WTC11 (cell line): ENCODE measurements around the gene FMO5. TPM values are rescaled to one million over a fixed set of nuclear protein-coding genes. Genes with fewer than 3 reads are reported as not detected.

Experiments used
- ATAC-seq: fragments of 200-7000 bp; cut with Tn5 transposase; 2 replicates; pipeline ENCODE4 v1.10.0; 2021; ENCODE audit warnings: mild to moderate bottlenecking, moderate library complexity
- CTCF ChIA-PET: fragments of 300-600 bp; sonication (Branson Sonifier 250); formaldehyde crosslinking; loops from one replicate; lab custom pipeline; 2021; ENCODE audit warnings: antibody characterized with exemption; lab: Charles Lee
- POLR2A ChIA-PET: fragments of 350-600 bp; sonication (Branson Sonifier 250); formaldehyde crosslinking; loops from one replicate; lab custom pipeline; 2021; ENCODE audit warnings: antibody characterized with exemption; lab: Charles Lee
- DNase-seq: peaks from one replicate; pipeline ENCODE4 v3.0.0; 2021; ENCODE audit warnings: low spot score
- H3K27ac Mint-ChIP-seq: 2 replicates; pipeline ENCODE4 v1.8.0; 2021; ENCODE audit warnings: mixed read lengths
- H3K27me3 Mint-ChIP-seq: 2 replicates; pipeline ENCODE4 v1.8.0; 2021; ENCODE audit warnings: low read depth, mild to moderate bottlenecking, moderate library complexity, mixed read lengths
- H3K36me3 Mint-ChIP-seq: 2 replicates; pipeline ENCODE4 v1.8.0; 2021; ENCODE audit warnings: mixed read lengths
- H3K4me1 Mint-ChIP-seq: 2 replicates; pipeline ENCODE4 v1.8.0; 2022; ENCODE audit warnings: mixed read lengths
- H3K4me3 Mint-ChIP-seq: 2 replicates; pipeline ENCODE4 v1.8.0; 2021; ENCODE audit warnings: mild to moderate bottlenecking, moderate library complexity, mixed read lengths
- H3K9me3 Mint-ChIP-seq: 2 replicates; pipeline ENCODE4 v1.8.0; 2021; ENCODE audit warnings: mixed read lengths
- AFF4 ChIP-seq: sonication (generic); formaldehyde crosslinking; IDR thresholded peaks from 2 replicates; pipeline ENCODE4 v1.8.1; 2023; ENCODE audit warnings: mild to moderate bottlenecking, missing genetic modification reagents, borderline replicate concordance
- CREM ChIP-seq: sonication (generic); formaldehyde crosslinking; IDR thresholded peaks from 2 replicates; pipeline ENCODE4 v1.8.1; 2022; ENCODE audit warnings: mild to moderate bottlenecking, missing genetic modification reagents, moderate library complexity
- E2F1 ChIP-seq: sonication (generic); formaldehyde crosslinking; IDR thresholded peaks from 2 replicates; pipeline ENCODE4 v1.8.0; 2022; ENCODE audit warnings: mild to moderate bottlenecking, missing genetic modification reagents
- E2F5 ChIP-seq: sonication (generic); formaldehyde crosslinking; IDR thresholded peaks from 2 replicates; pipeline ENCODE4 v1.8.1; 2022; ENCODE audit warnings: mild to moderate bottlenecking, moderate library complexity, missing genetic modification reagents
- ESRRA ChIP-seq: sonication (generic); formaldehyde crosslinking; IDR thresholded peaks from 2 replicates; pipeline ENCODE4 v1.8.1; 2022; ENCODE audit warnings: mild to moderate bottlenecking, missing genetic modification reagents, borderline replicate concordance
- FOXP1 ChIP-seq: sonication (generic); formaldehyde crosslinking; IDR thresholded peaks from 2 replicates; pipeline ENCODE4 v1.8.0; 2022; ENCODE audit warnings: missing genetic modification reagents, mild to moderate bottlenecking, moderate library complexity, borderline replicate concordance
- GRHL2 ChIP-seq: fragments of 250-450 bp; sonication (Bioruptor Pico); IDR thresholded peaks from 2 replicates; pipeline ENCODE4 v1.8.0; 2022; ENCODE audit warnings: mild to moderate bottlenecking, moderate library complexity; ENCODE audit not compliant: insufficient replicate concordance, severe bottlenecking
- HMGXB4 ChIP-seq: sonication (generic); formaldehyde crosslinking; IDR thresholded peaks from 2 replicates; pipeline ENCODE4 v1.8.1; 2023; ENCODE audit warnings: mild to moderate bottlenecking, moderate library complexity, missing genetic modification reagents
- KAT7 ChIP-seq: sonication (generic); formaldehyde crosslinking; IDR thresholded peaks from 2 replicates; pipeline ENCODE4 v1.8.1; 2023; ENCODE audit warnings: missing genetic modification reagents, mild to moderate bottlenecking, borderline replicate concordance
- RORB ChIP-seq: fragments of 250-450 bp; sonication (Bioruptor Pico); IDR thresholded peaks from 2 replicates; pipeline ENCODE4 v1.9.0; 2021; ENCODE audit warnings: mild to moderate bottlenecking
- SOX15 ChIP-seq: fragments of 250-450 bp; sonication (Bioruptor Pico); IDR thresholded peaks from 2 replicates; pipeline ENCODE4 v1.9.0; 2021; ENCODE audit warnings: mild to moderate bottlenecking
- TEAD1 ChIP-seq: sonication (generic); formaldehyde crosslinking; IDR thresholded peaks from 2 replicates; pipeline ENCODE4 v1.8.0; 2022; ENCODE audit warnings: mild to moderate bottlenecking, missing genetic modification reagents
- TEAD4 ChIP-seq: sonication (generic); formaldehyde crosslinking; IDR thresholded peaks from 2 replicates; pipeline ENCODE4 v1.8.0; 2022; ENCODE audit warnings: mild to moderate bottlenecking, missing genetic modification reagents
- ZNF121 ChIP-seq: sonication (generic); formaldehyde crosslinking; IDR thresholded peaks from 2 replicates; pipeline ENCODE4 v1.8.0; 2023; ENCODE audit warnings: missing genetic modification reagents
- ZNF138 ChIP-seq: sonication (generic); formaldehyde crosslinking; conservative IDR thresholded peaks from 2 replicates; pipeline ENCODE4 v1.8.1; 2022; ENCODE audit warnings: mild to moderate bottlenecking, moderate library complexity, missing genetic modification reagents
- ZNF232 ChIP-seq: sonication (generic); formaldehyde crosslinking; IDR thresholded peaks from 2 replicates; pipeline ENCODE4 v1.8.0; 2022; ENCODE audit warnings: mild to moderate bottlenecking, missing genetic modification reagents
- ZNF281 ChIP-seq: sonication (generic); formaldehyde crosslinking; IDR thresholded peaks from 2 replicates; pipeline ENCODE4 v1.8.0; 2023; ENCODE audit warnings: mild to moderate bottlenecking, missing genetic modification reagents
- ZNF396 ChIP-seq: fragments of 250-450 bp; sonication (Bioruptor Pico); IDR thresholded peaks from 2 replicates; pipeline ENCODE4 v1.8.0; 2021; ENCODE audit warnings: mild to moderate bottlenecking, moderate library complexity, borderline replicate concordance
- ZNF512 ChIP-seq: sonication (generic); formaldehyde crosslinking; IDR thresholded peaks from 2 replicates; pipeline ENCODE4 v1.8.1; 2022; ENCODE audit warnings: missing genetic modification reagents, borderline replicate concordance
- total RNA-seq: library from RNA; stranded (reverse); gene quantifications from 3 replicates; pipeline ENCODE4 v1.2.3, GENCODE V29; 2021

Gene FMO5
- total RNA-seq, 1 experiment from 2014 or later, result 3.3 TPM

- H3K27ac Mint-ChIP-seq, result no peak overlapping the region; the same call in 1 of the 2 replicates
- POLR2A ChIA-PET, result no interaction called here
- H3K9me3 Mint-ChIP-seq, result no peaks in the 10 kb centered on the region
- ATAC-seq, result no peak
- TF ChIP-seq FOXP1, result no peak
- TF ChIP-seq E2F5 (CRISPR knock-in tag), result no peak
- TF ChIP-seq ZNF232, result no peak
- no peak for TF ChIP-seq ESRRA (CRISPR knock-in tag)
- TF ChIP-seq ZNF138 (CRISPR knock-in tag), result no peak
- TF ChIP-seq TEAD1 (CRISPR knock-in tag), result no peak
- TF ChIP-seq RORB, result no peak
- no peak for TF ChIP-seq ZNF281 (CRISPR knock-in tag)
- TF ChIP-seq E2F1, result no peak
- TF ChIP-seq ZNF396, result no peak
- TF ChIP-seq CREM (CRISPR knock-in tag), result no peak
- no peak for TF ChIP-seq ZNF121 (CRISPR knock-in tag)
- no peak for TF ChIP-seq GRHL2 (CRISPR knock-in tag)
- no peak for TF ChIP-seq KAT7 (CRISPR knock-in tag)
- TF ChIP-seq HMGXB4 (CRISPR knock-in tag), result no peak
- TF ChIP-seq AFF4, result no peak
- no peak for TF ChIP-seq SOX15 (CRISPR knock-in tag)
- no peak for TF ChIP-seq TEAD4 (CRISPR knock-in tag)
- no peak for TF ChIP-seq ZNF512
- peaks cover 7% of the 10 kb centered on the region; the same call in 1 of the 2 replicates for H3K4me1 Mint-ChIP-seq
- CTCF ChIA-PET, result no interaction called here
- H3K4me3 Mint-ChIP-seq, result no peak overlapping the region
- DNase-seq, result no peak
- H3K36me3 Mint-ChIP-seq, result peaks cover 76% of the 10 kb centered on the region
- no peaks in the 10 kb centered on the region for H3K27me3 Mint-ChIP-seq
These were observed 45.6 kb upstream of the FMO5 start for GRCh38 chr1:147270721-147271120.
